HG03521 (cell line): ENCODE results near the gene MRAS.

Source experiments
- ATAC-seq: cut with Tn5 transposase; IDR thresholded peaks from one replicate; pipeline ENCODE4 v1.9.1; 2021; ENCODE audit warnings: mild to moderate bottlenecking, moderate library complexity; ENCODE audit not compliant: unreplicated experiment

MRAS gene

DNA sequence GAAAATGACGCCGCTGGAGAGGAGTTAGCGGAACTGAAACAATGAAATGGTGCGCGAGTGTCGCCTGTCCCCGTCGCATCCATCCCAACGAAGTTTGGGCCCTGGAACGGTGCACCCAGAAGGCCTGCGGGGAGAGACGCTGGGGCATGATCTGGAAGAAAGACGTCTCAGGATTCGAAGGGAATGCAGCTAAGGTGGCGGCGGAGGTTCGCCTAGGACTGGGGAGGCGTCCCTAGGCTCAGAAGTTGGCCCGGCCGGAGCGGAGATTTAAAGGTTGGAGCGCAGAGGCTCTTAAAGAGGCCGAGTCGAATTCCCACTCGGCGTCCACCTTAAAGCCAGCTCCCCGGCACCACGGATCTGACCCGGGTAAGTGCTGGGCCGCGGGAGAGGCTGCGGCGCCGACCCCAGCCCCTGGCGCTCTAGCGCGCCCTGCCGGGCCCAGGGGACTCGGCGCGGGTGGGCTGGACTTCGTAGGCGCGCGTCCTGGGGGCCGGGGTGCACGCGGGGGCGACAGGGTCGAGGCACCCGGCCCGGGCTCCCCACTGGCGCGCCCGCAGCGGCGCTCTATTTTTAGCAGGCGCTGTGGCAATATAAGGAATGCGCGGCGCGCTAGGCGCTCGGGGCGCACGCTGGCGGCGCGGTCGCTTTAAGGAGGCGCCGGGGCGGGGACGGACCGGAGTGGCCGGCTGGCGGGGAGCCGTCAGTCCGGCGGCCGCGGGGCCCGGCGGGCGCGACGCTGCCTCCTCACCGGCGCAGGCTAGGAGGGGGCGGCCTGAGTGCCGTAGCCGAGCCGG lies at the start of gene MRAS:
Gene MRAS (plus strand): TSS at position 620 of the 794 bp plus-strand sequence. CDS start 24,305 bp downstream, outside the sequence.
- ATAC-seq: peak; percentile 58

DNA sequence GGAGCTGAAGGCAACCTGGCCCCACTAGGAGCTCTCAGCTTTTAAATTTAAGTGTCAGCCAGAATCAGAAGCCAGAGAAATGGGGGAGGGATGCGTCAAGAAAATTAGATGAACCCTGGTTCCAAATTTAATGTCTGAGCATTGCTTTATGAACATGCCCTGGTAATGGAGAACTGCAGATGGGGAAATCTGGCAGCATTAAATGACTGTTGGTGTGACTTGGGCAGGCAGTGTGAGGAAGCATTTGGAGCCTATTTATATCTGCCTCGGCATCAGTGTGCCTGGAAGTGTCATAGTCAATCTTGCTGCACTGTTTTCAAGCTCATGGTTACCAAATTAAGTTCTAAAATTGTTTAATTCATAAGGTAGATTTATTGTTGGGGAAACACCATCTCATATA lies 47.7 kb upstream of the MRAS start:
- ATAC-seq: no peak

DNA sequence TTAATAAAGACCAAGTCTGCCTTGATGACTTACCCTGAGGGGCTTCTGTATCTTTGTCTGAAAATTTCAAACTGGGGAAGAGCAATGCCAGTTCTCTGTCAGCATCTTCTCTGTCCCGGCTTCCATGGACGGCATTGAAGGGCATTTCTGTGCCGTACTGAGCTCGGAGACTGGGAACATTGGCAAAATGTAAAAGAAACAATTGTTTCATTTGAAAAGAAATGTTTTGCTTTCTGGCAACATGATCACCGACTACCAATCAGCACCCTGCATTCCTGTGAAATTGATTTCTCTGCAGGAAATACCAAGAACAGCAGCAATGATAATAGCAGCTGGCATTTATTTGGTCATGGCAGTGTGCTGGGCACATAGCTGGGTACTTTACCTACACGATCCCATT lies 44.9 kb upstream of the MRAS start:
- ATAC-seq: no peak

DNA sequence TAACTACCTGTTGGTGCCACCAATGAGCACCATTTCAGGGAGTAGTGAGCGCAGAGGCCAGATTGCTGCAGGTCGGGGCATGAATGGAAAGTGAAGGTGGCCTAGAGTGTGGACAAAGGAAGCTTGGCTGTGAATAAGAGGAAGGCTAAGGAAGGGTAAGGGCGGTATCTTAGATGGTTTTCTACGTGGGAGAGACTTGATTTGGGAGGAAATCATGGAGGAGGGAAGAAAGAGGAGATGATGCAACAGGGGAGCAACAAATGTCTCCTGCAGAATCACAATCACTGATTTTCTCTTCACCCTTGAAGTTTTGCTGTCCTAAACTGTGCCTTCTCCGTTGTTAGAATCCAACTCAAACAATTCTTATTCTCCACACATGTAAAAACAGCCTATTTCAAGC lies 40.5 kb upstream of the MRAS start:
- ATAC-seq: no peak

DNA sequence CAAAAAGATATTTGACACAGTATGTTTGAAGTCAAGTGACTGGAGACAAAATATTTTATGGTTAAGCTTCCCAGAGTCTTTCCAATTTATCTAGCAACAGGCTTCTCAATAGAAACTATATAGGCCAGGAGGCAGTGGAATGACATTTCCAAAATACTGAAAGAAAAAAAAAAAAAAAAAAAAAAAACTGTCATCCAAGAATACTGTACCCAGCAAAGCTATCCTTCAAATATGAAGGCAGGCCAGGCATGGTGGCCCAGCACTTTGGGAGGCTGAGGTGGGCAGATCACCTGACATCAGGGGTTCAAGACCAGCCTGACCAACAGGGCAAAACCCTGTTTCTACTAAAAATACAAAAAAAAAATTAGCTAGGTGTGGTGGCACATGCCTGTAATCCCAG lies 39.6 kb upstream of the MRAS start:
- ATAC-seq: no peak

DNA sequence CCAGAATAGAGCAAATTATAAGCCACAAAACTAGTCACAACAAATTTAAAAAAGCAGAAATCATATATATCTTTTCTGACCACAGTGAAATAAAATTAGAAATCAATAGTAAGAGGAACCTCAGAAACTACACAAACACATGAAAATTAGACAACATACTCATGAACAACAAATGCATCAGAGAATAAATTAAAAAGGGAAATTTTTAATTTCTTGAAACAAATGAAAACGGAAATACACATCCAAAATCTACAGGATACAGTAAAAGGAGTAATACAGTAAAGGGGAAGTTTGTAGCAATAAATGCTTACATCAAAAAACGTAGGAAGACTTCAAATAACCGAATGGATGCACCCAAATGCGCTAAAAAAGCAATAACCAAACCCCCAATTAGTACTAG lies 37.9 kb upstream of the MRAS start:
- ATAC-seq: no peak

DNA sequence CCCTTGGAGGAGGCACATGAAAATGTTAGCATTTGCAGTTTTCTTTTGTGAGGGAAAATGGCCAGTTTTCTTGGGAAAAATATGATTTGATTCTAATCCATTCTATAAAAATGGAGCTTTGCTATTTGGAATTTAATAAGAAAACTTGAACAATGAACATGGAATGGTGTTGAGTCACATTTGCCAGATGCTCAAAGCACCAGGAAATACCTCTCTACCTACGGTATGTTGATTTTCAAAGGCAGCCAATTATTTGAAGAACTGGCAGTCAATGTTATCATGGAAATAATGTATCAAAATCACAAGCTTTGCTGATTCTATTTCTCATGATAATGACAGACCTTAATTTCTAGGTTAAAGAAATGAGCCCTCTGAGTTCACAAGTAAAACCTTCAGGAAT lies 33.6 kb upstream of the MRAS start:
- ATAC-seq: no peak

DNA sequence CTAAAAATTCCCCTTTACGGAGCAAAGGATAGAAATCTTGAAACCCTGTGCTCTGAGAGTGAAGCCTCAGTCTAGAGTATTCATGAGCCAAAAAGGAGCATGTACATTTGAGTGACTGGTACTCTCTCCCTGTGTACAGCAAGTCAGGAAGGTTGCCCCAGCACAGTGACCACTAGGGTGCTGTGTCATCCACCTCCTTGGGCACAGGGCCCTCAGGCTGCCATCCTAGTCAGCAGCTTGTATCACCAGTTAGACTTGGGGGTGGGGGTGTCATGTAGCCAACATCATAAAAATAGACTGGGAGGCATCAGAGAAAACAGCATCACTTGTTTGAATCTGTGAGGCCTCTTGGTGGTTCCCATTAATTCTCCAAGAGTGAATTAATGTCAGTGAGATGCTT lies 30.7 kb upstream of the MRAS start:
- no peak for ATAC-seq

DNA sequence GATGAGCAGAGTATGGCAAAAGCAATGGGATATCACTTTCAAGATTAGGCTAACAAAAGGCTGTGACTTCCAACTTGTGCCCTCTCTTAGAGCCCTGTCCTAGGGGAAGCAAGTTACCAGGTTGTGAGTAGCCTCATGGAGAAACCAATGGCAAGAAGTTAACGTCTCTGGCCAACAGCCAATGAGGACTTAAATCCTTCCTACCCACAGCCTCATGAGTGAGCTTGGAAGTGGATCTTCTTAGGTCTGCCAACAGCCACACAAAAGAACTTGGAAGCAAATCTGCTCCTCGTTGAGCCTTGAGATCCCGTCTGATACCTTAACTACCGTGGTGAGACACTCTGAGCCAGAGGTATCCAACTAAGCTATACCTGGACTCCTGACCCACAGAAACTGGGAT lies 24.4 kb upstream of the MRAS start:
- ATAC-seq: no peak

DNA sequence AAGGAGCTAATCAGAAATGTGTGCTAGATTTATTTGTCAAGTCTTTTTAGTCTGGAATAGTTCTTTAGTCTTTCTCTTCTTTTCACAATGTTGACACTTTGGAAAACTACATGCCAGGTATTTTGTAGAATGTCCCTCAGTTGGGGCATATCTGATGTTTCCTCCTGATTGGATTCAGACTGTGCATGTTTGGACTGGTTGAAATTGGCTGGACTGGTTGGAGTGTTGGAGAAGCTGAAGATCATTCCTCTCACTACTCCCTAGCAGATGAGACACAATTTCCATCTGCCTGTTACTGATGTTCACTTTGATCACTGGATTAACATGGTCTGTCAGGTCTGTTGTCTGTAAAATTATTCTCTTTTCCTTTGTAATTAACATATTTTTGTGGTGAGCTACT lies 22.4 kb upstream of the MRAS start:
- ATAC-seq: no peak

DNA sequence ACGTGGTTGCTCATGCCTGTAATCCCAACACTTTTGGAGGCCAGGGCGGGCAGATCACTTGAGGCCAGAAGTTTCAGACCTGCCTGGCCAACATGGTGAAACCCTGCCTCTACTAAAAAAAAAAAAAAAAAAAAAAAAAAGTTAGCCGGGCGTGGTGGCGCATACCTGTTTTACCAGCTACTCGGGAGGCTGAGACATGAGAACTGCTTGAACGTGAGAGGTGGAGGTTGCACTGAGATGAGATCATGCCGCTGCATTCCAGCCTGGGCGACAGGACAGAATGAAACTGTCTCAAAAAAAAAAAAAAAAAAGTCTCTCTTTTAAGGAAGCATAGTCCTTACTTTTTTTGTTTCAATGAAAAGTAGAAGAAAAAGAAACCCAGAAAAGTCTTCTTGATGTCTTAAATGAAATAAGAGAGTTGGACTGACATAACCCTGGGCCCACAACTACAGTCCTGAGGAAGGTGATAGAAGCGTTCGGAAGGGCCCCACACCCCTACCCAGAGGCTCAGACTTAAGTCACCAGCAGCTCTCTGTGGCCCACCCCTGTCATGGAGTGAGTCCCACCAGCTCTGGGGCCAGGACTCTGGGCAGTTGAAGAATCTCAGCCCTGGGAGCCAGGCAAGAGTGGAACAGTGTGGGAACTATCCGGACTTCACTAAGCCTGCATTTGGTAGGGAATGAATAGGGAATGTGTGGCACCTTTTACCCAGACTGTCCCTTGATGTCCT lies 21.3 kb upstream of the MRAS start:
- no peak for ATAC-seq

DNA sequence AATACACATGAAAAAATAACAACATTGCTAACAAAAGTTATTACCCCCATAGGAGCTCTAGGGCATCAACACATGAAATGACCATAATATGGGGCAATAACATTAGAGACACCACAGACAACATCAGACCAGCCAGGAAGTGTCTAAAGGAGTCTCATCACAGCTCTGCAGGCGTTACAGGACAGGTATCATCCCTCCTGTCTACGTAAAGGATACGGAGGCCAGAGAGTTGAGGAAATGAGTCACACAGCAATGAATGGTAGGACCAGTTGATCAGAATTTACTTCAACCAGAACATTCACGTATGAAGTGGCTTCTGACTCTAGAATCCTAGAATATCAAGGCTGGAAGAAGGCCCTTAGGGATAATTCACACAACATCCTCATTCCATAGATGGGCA lies 20.5 kb upstream of the MRAS start:
- ATAC-seq: no peak

DNA sequence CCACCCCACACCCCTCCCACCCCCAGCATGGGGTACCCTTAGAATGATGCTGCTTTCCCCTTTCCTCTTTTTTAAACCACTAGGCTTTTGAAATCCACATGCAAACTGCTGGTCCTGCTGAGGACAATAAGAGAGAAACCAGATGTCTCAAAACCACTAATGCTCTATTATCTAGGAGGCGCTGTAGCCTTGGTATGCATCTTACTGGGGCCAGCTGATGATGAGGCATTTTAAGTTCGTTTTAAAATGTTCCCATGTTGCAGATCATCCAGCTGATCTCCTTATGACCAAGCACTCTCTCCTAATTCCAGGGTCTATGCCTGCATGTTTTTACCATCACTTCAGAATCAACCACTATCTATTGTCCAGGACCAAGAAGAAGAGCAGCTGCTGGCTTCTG lies 20.0 kb upstream of the MRAS start:
- no peak for ATAC-seq

DNA sequence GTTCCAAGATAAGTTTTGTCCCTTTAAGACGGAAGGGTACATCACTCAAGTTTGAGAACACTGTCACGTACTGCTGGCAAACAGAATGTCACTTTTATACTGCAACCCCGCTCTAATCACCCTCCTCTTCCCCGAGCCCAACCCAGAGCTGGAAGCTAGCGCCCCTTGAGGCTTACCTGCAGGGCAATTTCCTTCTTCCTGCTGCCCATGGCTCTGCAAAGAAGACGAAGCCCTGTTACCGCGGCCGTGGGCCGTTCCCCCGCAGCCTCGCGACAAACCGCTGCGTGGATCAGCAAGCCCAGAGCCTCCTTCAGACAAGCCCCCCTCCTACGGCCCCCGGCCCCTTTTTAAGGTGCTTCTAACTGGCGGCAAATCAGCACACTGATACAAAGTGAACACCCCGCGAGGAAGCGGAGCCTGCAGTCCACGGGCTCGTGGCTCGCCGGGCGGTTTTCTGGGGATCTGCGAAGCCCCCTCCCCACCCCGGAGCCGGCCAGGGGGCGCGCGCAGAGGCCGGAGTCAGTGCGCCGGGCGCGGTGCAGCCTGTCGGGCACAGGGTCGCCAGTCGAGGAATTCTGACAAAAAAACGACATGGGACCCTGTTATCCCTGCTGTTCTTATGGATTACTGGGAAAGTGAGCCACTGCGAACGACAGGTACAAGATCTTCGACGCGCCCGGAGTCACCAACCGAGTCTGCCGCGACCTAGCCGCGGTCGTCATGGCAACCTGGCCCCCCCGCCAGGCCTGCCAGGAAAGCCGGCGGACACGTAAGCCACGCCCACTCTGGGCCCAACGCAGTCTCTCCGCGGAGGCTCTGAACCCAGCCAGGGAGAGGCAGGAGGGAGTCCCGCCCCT lies 19.0 kb upstream of the MRAS start, which contains the start of gene NME9:
Gene NME9 (minus strand): TSS at position 725 of the 857 bp plus-strand sequence. CDS start 516 bp downstream, at position 209.
- peak; percentile 59 for ATAC-seq

DNA sequence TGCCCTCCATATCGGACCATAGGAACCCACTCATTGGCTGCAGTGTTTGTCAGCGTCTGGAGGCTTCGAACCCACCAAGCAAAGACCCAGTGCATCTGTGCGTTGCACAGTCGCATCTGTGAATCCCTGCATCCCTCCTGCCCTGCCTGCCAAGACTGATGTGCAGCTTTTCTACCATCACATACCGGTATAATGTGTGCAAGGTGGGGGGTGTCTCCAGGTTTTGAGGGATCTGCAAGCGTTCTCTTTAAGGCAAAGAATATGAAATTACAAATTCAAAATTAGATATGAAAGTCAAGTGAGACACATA lies 18.4 kb upstream of the MRAS start:
- no peak for ATAC-seq

DNA sequence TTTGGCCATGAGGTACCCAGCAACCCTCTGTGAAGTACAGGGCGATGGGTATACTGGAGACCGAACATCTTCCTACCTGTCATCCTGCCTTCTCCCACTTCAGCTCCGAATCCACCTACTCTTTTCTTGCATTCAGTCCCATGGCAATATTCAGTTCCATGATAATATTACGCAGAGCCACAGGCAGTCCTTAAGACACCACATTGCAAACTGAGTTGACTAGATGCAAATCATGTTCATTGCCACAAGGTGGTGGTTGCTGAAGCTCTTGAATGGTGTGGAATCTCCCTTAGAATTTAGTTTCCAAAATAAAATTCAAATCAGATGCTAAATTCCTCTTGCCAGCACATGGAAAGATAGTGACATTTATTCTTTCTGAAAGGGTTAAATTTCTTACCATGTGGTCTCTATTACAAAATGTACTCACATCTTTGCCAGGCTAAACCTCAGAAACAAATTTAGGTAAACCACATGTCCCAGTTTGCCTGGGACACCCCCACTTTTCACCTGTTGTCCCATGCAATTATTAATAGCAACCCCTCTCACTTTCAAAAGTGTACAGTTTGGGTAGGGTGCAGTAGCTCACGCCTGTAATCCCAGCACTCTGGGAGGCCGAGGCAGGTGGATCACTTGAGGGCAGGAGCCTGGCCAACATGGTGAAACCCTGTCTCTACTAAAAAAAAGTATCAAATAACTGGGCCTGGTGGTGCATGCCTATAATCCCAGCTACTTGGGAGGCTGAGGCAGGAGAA lies 17.1 kb upstream of the MRAS start:
- ATAC-seq: no peak

DNA sequence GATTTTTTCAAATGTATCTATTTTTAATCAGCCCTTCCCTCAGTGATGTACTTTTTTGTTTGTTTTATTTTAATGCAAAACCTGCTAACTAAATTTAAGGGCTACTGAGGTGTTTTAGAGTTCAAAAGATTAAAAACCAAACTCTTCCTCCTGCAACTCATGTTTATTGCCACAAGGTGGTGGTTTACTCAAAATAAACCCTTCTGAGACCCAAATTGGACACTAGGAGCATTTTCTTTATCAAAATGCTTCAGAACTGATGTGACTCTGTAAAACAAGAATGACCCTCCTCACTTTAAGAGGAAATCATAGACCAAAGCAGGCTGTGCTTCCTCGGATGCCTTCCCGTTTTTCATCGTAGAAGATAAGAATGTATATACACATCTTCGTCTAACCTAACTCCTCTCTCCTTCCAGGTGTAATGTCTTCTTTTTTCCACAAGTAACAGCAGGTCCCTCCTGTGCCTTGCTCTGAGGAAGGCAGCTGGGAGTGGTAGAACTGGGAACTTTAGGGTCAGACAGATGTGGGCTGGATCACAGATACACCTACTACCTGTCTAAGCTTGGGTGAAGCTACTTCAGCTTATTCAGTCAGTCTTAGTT lies 15.8 kb upstream of the MRAS start:
- no peak for ATAC-seq

DNA sequence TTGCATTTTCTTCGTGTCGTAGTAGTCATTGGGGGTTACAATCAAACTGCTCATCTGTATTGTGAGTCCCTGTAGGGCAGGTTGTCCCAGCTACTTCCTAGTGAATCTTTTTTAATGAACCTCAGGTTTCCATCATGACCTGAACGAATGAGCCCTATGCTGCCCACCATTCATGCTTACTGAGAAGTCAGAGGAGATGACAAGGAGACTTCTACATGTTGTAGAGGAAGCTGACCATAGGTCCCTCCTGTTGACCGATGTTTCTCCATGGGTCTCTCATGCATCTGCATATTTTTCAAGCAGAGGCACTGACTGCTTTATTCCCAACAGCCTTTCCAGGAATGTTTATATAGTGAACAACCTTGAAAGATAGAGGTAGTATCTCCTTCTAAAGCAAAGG lies 13.8 kb upstream of the MRAS start:
- no peak for ATAC-seq

DNA sequence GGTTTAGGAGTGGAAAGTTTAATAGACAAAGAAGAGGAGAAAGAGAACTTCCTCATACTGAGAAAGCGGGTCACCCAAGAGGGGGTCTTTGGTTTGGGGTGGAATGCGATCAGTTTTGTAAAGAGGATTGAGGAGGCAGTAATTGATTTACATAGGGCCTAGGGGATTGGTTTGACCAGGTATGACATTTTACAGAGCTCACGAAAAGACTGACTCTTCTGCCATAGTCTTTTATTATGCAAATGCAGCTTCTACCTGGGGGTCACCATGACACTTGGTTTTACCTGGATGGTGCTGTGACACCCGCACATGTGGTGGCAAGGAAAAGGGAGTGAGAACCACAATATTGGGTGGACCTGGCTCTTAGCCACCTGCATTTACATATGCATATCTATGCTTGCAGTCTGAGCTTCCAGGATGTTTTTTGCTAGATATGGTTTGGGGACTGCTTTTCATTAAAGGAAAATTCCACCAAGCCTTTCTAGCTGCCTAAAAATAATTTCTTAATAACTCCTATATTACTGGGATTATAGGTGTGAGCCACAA lies 11.9 kb upstream of the MRAS start:
- ATAC-seq: no peak

DNA sequence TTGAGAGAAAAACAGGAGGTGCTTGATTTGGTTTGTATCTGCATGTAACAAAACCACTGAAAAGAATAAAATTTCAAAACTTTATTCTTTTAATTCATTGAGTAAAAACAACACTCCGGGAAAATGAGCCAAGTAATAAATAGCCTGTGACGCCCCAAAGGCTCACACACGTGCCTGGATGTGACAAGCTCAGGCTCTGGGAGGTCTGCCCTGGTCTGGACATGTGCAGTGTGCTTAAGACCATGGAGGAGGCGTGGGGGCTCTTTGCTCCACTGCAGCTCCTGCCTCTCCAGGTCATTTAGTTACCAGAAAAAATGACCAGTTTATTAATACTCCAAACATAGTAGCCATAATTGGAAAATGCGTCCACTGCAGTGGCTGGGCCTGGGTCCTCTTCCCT lies 10.1 kb upstream of the MRAS start:
- no peak for ATAC-seq
